NCI-H82 (cell line): ENCODE results near the gene TSPO.
"Not testable (repeated sequence)": the region's sequence is repeated elsewhere in the genome, so short reads cannot be mapped to it uniquely, and the experiment has no call there.

ENCODE experiments used
- DNase-seq: peaks from one replicate; lab custom pipeline; 2025; lab: John Stamatoyannopoulos, UW

Gene TSPO

DNA sequence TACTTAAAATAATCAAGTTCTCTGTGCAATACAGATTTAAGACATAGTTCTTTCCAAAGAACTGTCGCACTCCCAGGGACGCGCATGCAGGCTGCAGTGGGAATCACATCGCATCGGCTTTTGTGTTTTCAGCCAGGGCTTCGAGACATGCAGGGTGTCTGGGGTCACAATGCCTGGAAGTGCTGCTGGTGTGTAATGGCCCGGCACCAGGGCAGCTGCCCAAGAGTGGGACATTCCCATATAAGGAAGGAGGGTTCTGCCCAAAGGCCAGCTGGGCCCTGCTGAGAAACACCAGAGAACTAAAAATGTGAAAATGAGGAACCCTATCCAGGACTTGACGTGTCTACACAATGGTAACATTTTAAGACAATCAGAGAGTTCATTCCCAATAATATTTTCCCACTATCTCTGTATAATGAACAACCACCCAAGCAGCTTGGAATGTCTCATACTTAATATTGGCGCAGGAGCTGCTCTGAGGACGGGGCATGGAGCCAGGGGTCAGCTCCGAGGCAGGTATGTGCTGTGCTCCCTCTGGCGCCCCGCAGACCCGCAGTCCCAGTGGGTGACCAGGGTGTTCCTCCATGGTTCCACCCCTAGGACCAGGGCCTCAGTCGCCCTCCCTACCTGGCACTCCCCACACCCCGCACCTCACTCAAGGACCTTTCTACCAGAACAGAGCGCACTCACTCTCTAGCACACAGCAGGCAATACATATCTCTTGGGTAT, 19.4 kb upstream of the TSPO start:
- DNase-seq: no peak

DNA sequence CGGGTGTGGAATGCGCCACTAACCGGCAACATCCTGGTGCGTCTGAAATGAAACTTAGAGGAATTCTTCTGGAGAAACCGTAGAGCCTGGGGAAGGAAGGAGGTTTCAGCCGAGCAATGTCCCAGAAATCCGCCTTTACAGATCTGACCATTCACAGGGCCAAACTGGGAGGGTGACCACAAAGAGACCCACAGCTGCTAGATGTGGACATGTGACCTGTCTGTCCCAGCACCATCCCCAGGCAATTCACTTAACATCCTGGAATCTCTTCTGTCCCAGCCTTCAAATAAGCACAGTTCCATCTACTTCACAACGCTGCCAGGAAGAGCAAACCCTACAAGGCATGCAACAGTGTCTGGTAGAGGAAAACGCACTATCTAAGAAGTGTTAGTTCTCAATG, 18.0 kb upstream of the TSPO start:
- DNase-seq: no peak

DNA sequence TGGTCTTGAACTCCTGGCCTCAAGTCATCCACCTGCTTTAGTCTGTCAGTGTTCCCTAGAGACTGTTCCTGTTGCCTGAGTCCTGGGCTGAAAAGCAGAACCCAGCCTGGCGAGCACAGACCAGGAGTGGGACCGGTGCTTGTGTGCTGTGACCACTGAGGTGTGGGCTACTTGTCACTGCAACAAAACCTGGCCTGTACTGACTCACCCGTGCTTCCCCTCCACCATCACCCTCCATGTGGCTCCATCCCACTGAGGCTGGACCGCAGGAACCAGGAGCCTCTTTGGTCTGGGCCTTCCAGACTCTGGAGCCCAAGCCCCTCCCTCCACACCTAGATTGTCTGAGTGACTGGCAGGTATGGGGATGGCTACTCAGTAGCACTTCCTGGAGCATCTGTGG, 16.8 kb upstream of the TSPO start:
- DNase-seq: no peak

DNA sequence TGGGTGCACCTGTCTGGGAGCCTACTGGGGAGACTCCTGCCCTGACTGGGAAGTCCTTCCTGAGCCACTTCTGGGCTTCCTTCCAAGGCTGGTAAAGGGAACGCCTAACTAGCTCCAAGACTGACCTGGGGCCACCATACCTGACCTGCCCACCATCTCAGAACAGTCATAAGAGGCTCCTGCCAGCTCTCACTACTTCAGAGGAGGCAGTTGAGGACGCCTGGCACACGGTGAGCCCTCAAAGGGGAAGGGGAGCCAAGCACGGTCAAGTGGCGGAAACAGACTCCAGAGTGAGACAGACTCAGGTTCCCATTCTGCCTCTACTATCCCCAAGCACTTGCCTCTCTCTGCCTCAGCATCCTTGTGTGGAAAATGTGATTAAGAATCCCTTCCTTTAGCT, 15.8 kb upstream of the TSPO start:
- no peak for DNase-seq

DNA sequence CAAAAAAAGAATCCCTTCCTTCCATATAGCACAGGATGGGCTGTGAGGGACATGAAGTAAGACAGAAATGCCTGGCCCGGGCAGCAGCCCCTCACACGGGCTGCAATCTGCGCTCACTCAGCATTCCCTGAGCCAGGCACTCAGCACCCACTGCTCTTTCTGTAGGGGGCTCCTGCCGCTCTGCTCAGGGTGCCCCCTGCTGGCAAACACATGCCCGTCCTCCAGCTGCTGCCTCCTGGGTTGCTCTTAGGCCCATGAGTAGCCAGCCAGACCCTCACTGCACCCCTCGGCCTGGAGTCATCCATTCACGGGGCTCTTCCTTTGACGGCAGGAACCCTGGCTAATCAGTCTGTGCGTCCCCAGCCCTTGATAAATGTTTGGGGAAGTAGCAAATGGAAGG, 15.1 kb upstream of the TSPO start:
- peak; percentile 58 for DNase-seq

DNA sequence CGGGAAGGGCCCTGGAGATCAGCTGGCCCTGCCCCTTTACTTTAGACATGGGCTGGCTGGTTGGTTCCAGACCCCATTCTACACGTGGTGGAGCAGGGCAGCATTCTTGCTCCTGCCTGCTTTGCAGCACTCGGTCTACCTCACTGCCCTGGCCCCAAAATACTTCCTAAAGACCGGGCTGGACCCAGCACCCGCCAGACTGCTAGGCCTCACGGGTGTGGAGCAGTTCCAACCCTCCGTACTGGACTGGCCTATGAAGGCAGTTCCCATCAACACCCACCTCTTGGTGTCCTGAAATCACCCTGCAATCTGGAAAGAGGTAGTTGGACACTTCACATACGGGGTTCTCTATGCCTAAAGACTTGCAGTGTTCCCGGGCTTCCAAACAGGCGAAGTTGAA, 14.6 kb upstream of the TSPO start:
- DNase-seq: no peak

DNA sequence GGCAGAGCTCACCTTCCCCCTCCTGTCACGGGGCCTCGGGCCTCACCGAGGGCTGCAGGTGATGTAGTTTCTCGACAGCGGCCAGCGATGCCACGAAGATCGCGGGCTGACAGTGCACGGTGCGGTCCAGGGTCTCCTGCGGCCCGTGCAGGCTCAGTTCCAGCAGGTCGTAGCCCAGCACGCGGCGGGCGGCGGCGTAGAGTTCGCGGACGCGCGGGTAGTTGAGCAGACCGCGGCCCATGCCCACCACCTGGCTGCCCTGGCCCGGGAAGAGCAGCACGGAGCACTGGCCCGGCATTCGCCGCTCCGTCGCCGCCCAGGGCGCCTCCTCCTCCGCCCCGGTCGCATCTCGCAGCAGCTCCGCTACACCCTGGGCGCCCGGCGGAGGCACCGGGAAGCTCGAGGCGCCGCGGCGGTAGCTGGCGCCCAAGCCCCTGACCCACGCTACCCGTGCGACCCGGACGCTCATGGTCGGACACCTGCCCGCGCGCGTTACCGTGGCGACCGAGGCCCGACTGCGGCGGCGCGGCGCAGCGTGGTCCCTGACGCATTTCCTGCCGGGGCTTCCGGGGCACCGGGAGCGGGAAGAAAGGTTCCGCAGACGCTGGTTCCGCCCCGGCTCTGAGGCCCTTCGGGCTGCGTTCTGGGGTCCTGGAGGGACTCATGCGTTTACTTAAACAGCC, 8.3 kb upstream of the TSPO start, which contains the start of gene MCAT:
MCAT (minus strand) TSS at position 519 of the 683 bp plus-strand sequence; CDS start at position 469, 50 bp downstream.
- peak; percentile 86 for DNase-seq

DNA sequence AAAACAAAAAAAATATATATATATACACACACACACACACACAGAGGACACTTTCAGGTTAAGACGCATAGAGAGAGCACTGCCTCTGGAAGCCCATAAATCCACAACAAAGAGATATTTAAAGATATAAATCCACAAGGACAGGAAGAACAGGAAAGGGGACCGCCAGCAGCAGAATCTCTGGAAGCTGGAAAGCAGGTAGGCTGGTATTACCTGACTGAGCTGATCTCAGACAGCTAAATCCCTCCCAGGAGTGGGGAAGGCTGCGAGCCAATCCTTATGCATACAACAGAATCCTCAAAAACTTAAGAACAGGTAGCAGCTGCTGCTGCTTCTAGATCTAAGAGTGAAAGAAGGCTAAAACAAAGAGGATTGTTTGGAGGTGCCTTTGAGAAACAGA, 6.4 kb upstream of the TSPO start:
- DNase-seq: no peak

DNA sequence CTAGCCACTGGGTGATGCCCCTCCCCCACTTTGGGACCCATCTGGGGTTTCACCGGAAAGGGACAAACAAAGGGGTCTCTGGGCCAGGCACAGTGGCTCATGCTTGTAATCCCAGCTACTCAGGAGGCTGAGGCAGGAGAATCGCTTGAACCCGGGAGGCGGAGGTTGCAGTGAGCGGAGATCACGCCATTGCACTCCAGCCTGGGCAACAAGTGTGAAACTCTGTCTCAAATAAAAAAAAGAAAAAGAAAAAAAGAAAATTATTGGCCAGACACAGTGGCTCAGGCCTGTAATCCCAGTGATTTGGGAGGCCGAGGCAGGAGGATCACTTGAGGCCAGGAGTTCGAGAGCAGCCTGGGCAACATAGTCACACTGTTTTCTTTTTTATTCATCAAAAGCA, 6.0 kb upstream of the TSPO start:
- DNase-seq: not testable (repeated sequence)

DNA sequence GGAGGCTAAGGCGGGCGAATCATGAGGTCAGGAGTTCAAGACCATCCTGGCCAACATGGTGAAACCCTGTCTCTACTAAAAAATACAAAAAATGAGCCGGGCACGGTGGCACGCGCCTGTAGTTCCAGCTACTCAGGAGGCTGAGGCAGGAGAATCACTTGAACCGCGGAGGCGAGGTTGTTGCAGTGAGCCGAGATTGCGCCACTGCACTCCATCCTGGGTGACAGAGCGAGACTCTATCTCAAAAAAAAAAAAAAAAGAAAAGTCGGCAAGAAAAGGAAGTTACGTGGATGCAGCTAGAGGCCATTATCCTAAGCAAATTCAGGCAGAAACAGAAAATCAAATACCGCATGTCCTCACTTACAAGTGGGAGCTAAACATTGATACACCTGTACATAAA, 5.0 kb upstream of the TSPO start:
- not testable (repeated sequence) for DNase-seq

DNA sequence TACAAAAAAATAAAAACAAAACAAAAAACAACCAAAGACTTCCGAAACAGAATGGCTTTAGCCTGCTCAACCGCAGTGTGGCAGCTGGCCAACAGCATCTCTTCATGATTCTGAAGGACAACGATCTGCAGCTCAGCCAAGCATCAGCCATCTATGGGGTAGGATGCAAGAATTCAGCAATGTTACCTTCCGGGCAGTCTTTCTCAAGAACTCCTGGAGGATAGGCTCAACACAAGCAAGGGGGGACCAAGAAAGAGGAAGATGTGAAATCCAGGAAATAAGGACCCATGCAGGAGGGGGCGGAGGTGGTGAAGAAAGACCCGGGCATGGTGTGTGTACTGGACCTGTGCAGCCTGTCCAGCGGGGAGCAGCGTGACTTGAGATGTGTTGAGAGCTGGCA, 3.5 kb upstream of the TSPO start:
- no peak for DNase-seq

DNA sequence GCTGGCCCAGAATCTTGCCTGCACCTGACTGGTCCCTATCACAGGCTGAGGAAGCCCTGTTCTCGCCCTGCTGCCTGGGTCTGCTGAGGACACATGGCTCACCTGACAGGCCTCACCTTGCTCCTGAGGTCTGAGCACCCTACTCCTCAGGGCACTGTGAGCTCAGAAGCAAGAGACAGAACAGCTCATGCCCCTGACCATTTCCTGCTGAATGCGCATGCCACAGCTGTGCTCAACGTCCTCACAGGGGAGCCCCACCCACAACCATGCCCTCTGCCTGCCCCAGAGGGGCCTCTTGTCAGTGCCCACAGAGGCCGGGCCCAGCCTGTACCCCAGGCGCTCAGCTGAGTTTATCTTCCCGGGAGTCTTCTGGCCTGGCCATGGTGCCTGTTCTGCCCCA, 2.8 kb upstream of the TSPO start:
- no peak for DNase-seq

DNA sequence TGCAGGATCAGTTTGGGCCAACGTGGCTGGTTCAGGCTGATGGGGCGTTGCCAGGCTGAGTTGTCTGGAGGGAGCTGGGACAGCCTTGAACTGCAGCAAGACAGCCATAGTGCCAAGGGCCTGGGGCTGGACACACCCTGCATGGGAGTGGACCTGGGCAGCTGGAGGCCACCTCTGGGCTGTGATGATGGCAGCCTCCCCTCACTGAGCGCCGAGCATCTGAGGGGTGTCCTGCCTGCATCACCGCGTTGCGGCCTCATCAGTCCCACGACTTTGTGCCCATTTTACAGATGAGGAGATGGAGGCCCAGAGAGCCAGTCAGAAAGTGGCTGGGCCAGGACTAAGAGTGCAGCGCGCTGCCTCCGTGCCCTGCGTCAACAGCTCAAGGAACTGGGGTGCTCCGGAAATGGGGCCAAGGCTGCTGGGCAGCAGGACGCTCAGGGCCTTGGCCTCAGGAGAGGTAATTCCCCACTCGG, 590 bp upstream of the TSPO start:
- no peak for DNase-seq

DNA sequence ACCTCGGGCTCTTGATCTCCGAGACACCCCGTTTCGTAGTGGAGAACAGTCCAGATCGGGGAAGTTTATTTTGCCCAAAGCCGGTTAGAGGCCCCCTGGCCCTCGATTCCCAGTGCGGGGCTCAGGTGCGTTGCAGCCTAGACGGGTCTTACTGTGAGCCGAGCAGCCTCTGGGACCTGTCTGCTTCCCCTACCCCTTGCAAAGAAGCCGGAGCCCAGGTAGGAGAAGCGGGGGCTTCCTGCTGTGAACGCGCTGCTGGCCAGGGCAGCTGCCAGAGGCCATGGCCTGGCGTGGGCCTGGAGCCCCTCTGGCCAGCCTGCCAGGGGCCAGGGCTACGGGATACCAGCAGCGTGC, 621 bp downstream of the TSPO start:
- no peak for DNase-seq

DNA sequence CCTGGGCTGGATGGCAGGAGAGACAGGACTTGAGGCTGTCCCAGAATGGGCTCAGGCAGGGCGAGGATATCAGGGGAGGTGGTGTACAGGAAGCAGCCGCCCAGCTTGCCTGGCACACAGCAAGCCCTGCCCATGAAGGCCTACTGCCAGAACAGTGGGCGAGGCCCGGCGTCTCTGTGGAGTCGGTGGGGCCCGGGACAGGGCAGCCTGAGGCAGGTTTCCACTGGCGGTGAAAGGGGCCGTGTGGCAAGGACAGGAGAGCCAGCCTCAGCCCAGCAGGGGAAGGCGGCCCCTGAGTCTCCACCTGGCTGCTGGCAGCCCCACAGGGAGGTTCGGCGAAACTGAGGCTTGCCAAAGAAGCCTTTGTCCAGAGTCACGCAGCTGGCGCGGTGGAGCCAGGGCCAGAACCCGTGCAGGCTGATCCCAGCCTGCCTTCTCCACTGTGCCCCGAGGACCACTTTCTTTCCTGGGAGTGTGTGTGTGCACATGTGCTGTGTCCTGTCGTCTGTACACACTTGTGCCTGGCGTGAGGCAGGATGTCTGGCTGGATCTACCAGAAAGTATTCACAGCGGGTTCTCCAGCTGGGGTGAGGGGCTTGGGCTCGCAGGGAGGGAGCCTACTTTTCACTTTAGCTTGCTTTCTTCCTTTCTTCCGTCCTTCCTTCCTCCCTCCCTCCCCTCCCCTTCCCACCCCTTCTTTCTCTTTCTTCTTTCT, 1.2 kb downstream of the TSPO start:
- peak; percentile 27 for DNase-seq

DNA sequence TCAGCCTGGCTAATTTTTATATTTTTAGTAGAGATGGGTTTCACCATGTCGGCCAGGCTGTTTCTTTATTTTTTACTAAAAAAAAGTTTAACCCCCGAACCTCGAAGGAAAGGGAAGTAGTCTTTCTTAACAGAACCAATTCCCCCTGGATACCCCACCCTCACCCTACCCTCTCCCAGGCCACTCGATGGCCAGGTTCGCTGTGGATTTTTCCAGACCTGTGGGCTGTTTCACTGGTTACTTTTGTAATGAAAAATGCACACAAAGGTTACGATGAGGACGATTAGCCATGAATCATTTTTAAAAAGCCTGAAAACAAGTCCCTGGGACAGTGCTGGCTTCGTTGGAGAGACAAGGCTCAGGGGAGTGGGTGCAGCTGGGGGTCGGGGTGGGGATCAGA, 2.5 kb downstream of the TSPO start:
- DNase-seq: no peak

DNA sequence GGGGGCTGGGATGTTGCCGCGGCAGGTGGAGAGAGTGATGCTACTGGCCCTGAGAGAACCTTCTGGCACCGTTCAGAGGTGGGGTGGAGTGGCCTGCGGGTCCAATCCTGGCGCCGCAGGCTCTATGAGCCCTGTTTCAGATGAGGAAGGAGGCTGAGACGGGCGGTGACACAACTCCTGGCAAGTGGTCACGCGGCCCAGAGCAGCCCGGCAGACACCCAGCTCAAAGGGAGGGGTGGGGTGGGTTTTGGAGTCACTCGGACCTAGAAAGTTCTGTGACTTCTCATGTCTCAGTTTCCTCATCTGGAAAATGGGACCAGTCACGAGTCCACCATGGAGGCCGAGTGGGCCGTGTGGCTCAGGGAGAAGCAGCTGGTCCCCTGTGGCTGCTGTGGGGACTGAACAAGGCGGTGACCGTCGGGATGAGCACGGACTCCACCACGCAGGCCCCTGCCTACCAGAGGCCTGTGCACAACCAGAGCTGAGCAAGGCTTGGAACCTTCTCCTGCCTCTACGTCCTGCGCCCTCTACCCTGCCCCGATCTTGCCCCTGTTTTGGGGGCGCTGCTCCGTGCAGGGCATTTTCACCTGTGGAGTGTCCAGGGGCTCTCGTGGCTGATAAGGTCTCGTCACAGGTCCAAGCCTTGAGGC, 3.7 kb downstream of the TSPO start:
- DNase-seq: no peak

DNA sequence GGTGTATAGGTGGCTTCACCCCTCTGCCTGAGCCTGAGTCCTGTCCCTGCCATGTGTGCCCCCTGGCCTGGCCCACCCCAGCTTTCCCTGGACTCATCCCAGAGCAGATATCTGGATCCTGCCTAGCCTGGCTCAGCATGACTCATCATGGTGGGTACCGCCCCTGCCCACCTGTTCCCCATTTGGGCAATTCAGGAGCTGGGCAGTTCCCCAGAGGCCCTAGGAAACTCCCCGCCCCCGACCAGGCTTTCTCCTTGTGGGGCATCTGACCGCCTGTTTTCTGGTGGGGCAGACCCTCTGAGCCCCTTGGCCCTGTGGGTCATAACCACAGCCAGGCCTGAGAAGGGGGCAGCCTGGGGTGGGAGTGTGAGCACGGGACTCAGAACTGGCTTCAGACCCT, 4.4 kb downstream of the TSPO start:
- no peak for DNase-seq

DNA sequence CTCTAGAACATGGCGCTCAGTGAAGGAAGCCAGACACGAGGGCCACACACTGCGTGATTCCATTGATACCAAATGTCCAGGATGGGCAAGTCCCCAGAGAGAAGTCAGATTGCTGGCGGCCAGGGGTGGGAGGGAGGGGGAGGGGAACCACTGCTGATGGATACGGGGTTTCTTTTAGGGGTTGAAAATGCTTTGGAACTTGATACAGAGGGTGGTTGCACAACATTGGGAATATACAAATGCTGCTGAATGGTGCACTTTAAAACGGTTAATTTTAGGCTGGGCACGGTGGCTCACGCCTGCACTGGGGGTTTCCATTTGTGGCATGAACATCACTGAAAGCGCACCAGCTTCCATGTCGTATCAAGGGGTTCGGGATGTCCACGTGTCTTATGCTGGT, 5.1 kb downstream of the TSPO start:
- DNase-seq: no peak

DNA sequence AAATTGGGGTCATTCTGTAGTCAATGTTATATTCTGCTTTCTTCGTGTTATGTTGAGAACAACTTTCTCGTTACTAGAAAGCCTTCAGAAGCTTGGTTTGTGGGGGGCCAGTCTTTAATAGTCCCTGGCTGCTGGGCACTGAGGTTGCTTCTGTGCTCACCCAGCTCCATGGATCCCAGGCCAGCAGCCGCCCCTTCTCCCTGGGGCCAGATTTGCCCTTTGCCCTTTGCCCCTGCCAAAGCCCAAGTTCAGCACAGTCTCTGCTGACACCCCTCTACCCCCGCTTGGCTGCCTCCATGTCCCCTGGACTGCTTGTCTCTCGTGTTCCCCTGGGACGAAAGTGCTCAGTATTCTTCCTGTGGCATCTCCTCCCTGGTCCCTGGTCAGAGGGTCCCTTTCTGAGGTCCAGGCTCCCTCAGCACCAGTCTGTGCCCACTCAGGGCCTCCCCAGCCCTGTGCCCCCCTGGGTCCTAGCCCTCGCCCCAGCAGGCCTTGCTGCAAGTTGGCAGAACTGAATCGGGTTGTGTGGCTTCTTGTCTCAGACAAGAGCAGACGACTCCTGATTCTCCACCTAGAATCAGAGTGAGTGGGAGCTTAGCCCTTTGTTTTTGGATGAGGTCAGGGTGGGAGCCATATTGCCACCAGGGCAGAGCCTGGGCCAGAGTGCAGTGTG, 6.7 kb downstream of the TSPO start:
- DNase-seq: no peak

DNA sequence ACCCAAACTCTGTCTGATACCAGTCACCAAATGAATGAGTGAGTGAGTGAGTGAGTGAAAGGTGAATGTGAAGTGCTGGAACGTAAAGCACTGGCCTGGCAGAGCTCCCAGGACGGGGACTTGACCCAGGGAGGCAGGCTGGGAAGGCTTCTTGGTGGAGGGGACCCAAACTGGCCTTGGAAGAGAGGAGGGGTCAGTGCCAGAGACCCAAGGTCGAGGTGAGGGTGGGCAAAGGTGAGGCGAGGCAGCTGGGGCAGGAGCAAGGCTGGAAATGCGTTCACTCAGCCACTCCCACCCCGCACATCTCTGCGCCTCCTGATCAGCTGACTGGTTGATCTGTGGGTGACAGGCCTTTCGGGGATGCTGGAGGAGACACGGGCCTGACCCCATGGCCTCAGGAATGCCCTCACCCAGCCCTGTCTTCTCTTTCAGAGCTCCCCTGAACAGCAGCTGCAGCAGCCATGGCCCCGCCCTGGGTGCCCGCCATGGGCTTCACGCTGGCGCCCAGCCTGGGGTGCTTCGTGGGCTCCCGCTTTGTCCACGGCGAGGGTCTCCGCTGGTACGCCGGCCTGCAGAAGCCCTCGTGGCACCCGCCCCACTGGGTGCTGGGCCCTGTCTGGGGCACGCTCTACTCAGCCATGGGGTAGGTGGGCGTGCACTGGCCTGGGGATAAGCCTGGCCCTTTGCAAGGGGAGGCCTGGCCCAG, 7.6 kb downstream of the TSPO start:
- no peak for DNase-seq
